VCaP (cell line): ENCODE results near the gene GCN1.
A peak's percentile ranks its signal among the peaks of the same experiment; 100 is the strongest.

Experiments used
- H3K27ac ChIP-seq: fragments of 450-650 bp; 2 replicates; pipeline ENCODE4 v1.5.1; 2017
- TF ChIP-seq, protein P1 (sequence below): fragments of 450-650 bp; conservative IDR thresholded peaks from 2 replicates; pipeline ENCODE4 v1.5.1; 2017; ENCODE audit warnings: mild to moderate bottlenecking, moderate library complexity

The GCN1 gene

DNA sequence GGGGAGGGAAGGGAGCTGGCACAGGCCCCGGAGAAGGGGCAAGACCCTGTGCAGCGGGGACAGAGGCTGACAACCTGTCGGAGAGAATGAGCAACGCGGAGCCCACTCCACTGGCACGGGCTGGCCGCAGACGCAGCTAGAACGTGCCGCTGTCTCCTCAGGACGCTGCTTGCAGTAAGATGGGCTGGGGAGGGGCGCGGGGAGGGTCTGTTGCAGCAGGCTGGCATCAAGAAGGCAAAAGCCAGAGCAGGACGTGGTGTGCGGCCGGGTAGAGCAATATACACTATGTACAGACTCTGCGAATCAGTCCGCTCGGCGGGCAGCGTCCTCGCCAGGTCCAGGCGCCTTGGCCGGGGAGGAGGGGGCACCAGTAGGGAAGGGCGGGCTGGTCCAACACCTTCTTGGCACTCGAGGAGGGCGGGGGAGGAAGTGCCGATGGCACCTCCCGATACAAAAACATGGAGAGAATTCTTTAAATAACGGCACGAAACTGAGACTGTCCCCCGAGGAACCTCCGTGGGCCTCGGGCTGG, 97.8 kb downstream of the GCN1 start:
- TF ChIP-seq, protein P1, sequence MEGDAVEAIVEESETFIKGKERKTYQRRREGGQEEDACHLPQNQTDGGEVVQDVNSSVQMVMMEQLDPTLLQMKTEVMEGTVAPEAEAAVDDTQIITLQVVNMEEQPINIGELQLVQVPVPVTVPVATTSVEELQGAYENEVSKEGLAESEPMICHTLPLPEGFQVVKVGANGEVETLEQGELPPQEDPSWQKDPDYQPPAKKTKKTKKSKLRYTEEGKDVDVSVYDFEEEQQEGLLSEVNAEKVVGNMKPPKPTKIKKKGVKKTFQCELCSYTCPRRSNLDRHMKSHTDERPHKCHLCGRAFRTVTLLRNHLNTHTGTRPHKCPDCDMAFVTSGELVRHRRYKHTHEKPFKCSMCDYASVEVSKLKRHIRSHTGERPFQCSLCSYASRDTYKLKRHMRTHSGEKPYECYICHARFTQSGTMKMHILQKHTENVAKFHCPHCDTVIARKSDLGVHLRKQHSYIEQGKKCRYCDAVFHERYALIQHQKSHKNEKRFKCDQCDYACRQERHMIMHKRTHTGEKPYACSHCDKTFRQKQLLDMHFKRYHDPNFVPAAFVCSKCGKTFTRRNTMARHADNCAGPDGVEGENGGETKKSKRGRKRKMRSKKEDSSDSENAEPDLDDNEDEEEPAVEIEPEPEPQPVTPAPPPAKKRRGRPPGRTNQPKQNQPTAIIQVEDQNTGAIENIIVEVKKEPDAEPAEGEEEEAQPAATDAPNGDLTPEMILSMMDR: no peak
- no peak overlapping the region for H3K27ac ChIP-seq

GRCh38 chr12:120095736-120096135, 98.8 kb downstream of the GCN1 start:
- H3K27ac ChIP-seq: no peak overlapping the region
- TF ChIP-seq, protein P1: no peak

DNA sequence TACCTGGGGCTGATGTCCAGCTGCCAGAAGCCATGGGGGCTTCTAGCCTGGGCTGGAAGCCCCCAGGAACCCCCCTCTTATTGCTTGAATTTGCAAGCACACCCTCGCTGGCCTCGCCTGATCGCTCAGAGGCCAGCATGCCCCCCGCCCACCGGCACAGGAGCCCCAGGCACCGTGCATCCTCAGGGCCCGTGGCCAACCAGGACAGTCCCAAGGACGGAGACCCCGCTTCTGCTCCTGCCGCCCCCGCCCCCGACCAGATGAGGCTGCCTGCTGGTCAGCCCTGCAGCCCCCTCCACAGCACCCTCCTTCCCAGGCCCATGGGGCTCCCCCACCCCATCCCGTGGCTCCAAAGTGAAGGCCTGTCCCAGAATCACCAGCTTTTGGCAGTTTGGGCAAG, 99.2 kb downstream of the GCN1 start:
- no peak overlapping the region for H3K27ac ChIP-seq

DNA sequence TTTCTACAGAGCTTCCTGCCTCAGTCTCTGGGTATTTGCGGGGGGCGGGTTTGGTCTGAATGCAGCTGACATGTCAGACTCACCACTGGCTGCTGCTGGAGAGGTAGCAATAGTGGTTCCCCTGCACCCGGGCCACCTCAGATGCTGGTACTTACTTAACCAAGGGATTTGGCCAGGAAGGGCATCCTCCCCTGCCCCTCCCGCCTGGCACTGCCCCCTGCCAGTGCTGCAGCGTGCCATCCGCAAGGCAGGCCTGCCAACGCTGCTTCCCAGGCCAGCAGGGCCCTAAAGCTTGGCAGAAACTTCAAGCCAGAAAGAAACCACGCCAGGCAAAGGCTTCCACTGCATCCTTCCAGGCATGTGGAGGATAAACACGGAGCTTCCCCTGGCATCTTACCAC, 100.0 kb downstream of the GCN1 start:
- TF ChIP-seq, protein P1: no peak
- 0 out of 2 replicates have a peak overlapping the region, but pooled peaks have one; percentile 4 for H3K27ac ChIP-seq

More for the DNA sequence above, 99.2 kb downstream of the GCN1 start:
- TF ChIP-seq, protein P1: no peak

DNA sequence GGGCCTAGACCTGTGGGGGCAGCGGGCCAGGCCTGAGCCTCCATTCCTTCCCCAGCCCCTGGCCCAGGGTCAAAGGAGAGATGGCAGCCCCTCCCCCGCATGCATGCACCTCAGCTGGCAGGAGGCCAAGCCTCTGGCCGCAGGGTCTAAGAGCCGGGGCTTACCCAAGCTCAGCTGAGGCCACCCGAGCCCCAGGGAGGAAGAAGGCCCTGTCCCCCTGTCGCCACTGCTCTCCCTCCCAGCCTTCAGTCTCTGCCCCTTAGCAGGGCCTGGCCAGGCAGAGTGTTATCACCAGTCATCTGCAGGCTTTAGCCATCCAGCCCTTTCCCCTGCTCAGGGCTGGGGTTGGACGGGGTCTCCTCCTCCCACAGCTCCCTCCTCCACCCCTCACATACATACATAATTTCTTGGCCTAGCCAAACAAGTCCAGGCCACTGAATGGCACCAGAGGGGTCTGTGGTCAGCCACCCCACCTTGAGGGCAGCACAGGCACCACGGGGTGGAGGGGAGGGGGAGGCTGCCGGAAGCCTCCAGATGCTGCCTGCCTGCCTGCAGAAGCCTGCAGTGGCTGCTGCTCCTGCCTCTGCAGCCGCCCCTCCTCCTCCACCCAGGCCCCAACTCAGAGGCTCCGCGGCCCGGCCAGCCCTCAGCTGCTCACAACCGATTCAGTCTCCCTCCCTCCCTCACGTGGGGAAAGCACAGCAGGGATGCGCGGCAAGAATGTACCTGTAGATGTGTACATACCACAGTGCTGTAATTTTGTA, 100.7 kb downstream of the GCN1 start:
- no peak overlapping the region for H3K27ac ChIP-seq
- TF ChIP-seq, protein P1: no peak

DNA sequence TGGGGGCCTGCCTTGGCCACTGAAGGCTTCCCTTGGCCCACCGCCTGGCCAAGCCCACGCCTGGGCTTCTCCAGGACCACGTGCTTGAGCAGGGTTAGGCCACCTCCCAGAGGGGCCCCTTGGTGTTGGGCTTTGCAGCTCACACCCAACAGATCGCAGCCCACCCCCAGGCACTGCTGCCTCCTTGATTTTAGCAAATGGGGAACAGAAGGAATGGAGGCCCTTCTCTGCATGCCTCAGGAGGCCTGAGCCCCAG, 101.3 kb downstream of the GCN1 start:
- no peak overlapping the region for H3K27ac ChIP-seq
- TF ChIP-seq, protein P1: no peak

GRCh38 chr12:120092551-120093335, 101.8 kb downstream of the GCN1 start:
- TF ChIP-seq, protein P1: no peak
- H3K27ac ChIP-seq: no peak overlapping the region
